HG03039 (cell line): ENCODE measurements around the gene USP24.

Source experiments
- ATAC-seq: cut with Tn5 transposase; IDR thresholded peaks from one replicate; pipeline ENCODE4 v1.9.1; 2021; ENCODE audit warnings: mild to moderate bottlenecking, moderate library complexity; ENCODE audit not compliant: unreplicated experiment

Gene USP24

GRCh38 chr1:55168353-55168752 is 46.8 kb downstream of the USP24 start:
- no peak for ATAC-seq

GRCh38 chr1:55167224-55167871 is 47.8 kb downstream of the USP24 start:
- no peak for ATAC-seq

- no peak for ATAC-seq
These were observed 50.3 kb downstream of the USP24 start for GRCh38 chr1:55164906-55165305.

- no peak for ATAC-seq
These were observed 55.6 kb downstream of the USP24 start for GRCh38 chr1:55159571-55159970.

GRCh38 chr1:55156608-55157007 is 58.6 kb downstream of the USP24 start:
- ATAC-seq: no peak

- ATAC-seq: no peak
These were observed 59.1 kb downstream of the USP24 start for GRCh38 chr1:55156093-55156492.

- ATAC-seq: no peak
These were observed 59.6 kb downstream of the USP24 start for GRCh38 chr1:55155522-55155921.

GRCh38 chr1:55154616-55155015 is 60.5 kb downstream of the USP24 start:
- no peak for ATAC-seq

- no peak for ATAC-seq
These were observed 62.1 kb downstream of the USP24 start for GRCh38 chr1:55153031-55153430.

- ATAC-seq: no peak
These were observed 64.1 kb downstream of the USP24 start for GRCh38 chr1:55150880-55151588.

GRCh38 chr1:55148676-55149075 is 66.5 kb downstream of the USP24 start:
- no peak for ATAC-seq

- no peak for ATAC-seq
These were observed 67.6 kb downstream of the USP24 start for GRCh38 chr1:55147524-55147923.

- ATAC-seq: no peak
These were observed 68.4 kb downstream of the USP24 start for GRCh38 chr1:55146781-55147180.

GRCh38 chr1:55144886-55145285 is 70.3 kb downstream of the USP24 start:
- ATAC-seq: no peak

- no peak for ATAC-seq
These were observed 71.5 kb downstream of the USP24 start for GRCh38 chr1:55143684-55144083.

- no peak for ATAC-seq
These were observed 73.8 kb downstream of the USP24 start for GRCh38 chr1:55141295-55141893.

GRCh38 chr1:55140546-55140983 is 74.6 kb downstream of the USP24 start:
- no peak for ATAC-seq

- ATAC-seq: no peak
These were observed 75.0 kb downstream of the USP24 start for GRCh38 chr1:55140137-55140536.

- ATAC-seq: no peak
These were observed 76.3 kb downstream of the USP24 start for GRCh38 chr1:55138823-55139222.

- no peak for ATAC-seq
These were observed 80.9 kb downstream of the USP24 start for GRCh38 chr1:55134152-55134808.

GRCh38 chr1:55131801-55132200 is 83.4 kb downstream of the USP24 start:
- ATAC-seq: no peak

- no peak for ATAC-seq
These were observed 83.9 kb downstream of the USP24 start for GRCh38 chr1:55131218-55131617.
